Stimulated activated CD8-positive, alpha-beta memory T cell treated with anti-CD3 and anti-CD28 coated beads, Interleukin-7, amount 100 ng/mL, for 24 hours (primary cell): ENCODE results near the gene AARS1.
"Not testable (repeated sequence)": the region's sequence is repeated elsewhere in the genome, so short reads cannot be mapped to it uniquely, and the experiment has no call there.

Experiments
- DNase-seq: peaks from one replicate; pipeline ENCODE4 v3.0.0-alpha.2; 2020; ENCODE audit warnings: low read depth

The AARS1 gene

DNA sequence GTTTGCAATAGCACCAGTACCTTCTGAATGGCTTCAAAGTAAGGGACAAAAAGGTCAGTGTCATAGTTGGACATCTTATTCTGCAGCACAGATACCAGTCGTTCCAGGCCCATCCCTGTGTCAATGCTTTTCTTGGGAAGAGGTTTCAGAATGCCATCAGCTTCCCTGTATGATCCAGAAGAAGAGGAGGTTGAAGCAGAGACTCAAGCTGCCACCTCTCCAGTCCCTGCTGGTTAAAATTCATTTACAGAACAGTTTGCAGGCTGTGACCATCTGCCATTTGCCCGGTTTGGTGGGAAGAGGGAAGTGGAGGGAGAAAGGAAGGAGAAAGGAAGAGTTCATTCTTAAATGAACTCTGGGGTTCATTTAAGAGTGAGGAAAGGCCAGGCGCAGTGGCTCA is 19.1 kb downstream of the AARS1 start:
- DNase-seq = no peak

DNA sequence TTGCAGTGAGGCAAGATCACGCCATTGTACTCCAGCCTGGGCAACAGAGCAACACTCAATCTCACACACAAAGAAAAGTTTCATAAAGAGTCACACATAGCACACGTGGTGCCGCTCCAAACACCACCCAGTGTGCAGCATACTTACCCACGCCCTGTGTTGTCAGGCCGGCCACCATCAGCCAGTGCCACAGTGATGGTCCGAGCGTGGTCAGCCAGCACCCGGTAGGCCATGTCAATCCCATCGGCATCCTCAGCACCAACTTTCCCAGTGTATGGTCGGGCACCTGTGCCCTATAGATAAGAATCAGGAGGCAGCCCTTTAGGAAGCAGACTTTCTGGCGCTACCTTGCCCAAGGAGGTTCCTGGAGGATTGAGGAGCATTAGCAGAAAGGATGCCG is 19.8 kb downstream of the AARS1 start:
- no peak for DNase-seq

DNA sequence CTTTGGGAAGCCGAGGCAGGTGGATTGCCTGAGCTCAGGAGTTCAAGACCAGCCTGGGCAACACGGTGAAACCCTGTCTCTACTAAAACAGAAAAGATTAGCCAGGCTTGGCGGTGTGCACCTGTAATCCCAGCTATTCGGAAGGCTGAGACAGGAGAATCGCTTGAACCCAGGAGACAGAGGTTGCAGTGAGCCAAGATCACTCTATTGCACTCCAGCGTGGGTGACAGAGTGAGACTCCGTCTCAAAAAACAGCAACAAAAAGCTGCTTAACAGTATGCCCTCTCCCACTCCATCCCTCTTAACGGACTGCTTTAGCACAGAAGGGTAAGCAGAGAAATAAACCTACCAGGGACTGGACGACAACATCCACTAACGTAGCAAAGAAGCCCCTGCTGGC is 21.4 kb downstream of the AARS1 start:
- DNase-seq = not testable (repeated sequence)

GRCh38 chr16:70267516-70267915 is 21.8 kb downstream of the AARS1 start:
- no peak for DNase-seq

DNA sequence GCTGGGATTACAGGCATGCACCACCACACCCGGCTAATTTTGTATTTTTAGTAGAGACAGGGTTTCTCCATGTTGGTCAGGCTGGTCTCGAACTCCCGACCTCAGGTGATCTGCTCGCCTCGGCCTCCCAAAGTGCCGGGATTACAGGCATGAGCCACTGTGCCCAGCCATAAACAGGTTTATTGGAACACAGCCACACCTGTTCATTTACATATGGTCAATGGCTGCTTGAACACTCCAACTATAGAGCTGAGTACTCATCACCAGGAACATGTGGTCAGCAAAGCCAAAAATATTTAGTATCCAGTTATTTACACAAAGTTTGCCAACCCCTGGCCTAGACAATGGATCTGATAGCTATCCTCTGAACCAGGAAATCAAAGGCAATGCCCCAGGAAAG is 29.4 kb downstream of the AARS1 start:
- DNase-seq = not testable (repeated sequence)

DNA sequence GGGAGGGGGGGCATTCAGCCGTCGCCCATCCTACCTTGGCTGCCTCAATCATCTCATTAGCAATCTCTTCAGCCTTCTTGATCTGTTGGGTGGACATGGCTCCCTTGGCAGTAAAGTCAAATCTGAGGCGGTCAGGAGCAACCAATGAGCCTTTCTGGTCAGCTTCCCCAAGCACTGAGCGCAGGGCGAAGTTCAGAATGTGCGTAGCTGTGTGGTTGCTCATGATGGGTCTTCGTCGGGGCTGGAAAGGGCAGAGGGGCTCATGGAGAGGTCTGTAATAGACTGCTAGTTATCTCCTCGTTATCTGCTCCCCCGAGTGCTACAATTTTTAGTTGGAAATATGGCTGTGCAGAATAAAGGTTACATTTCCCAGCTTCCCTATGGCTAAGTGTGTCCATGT is 30.4 kb downstream of the AARS1 start:
- no peak for DNase-seq

- no peak for DNase-seq
Measured at GRCh38 chr16:70258065-70258464, 31.2 kb downstream of the AARS1 start.

- no peak for DNase-seq
Measured at GRCh38 chr16:70257391-70257790, 31.9 kb downstream of the AARS1 start.

DNA sequence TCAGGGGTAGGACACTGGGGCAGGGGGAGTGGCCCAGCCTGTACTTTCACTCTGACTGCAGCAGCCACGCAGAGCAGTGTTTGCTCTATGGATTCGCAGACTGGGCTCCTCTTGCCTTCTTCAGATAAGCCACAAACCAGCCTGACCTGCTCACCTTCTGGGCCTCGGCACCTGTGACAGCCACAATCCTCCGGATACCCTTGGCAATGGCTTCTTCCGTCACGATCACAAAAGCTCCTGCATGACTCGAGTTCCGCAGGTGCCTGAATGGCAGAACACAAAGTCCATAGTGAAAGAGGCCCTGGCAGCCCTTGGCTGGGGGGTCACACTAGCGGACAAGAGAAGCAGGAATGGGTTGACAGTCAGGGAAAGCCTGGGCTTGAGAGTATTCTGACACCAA is 33.7 kb downstream of the AARS1 start:
- DNase-seq = no peak

GRCh38 chr16:70254965-70255286 is 34.4 kb downstream of the AARS1 start:
- DNase-seq = no peak

DNA sequence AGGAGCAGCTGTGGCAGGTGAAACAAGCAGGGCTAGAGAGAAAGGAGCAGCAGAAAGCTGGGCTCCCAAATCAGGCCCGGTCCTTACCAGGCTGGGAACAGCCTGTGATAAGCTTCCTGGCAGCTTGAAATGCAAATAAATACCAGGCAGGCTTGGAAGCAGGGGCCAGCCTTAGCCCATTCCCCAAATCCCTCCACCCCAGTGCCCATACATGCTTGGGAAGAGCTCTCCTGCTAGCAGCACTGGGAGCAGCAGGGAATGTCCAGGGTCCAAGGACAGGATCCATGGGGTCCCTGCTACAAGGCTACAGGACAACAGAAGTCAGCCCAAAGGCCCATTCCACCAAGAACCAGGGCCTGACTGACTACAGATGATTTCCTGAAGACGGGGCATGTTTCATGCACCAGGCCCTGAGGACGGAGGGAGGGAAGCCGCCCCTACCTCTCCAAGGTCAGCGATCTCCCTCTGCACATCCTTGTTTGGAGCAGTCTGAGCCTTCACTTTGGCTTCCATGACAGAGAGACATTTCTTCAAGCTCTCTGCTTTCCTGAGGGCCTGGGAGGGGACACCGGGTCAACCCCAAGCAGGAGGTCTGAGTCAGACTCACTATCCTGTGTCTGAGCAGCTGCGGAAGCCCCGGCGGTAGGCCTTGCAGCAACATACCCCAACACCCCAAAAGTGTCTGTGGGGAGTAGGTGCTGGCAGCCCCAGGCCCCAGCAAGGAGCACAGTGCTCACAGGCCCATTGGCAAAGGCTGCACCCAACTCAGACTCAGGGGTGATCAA is 34.9 kb downstream of the AARS1 start:
- no peak for DNase-seq

DNA sequence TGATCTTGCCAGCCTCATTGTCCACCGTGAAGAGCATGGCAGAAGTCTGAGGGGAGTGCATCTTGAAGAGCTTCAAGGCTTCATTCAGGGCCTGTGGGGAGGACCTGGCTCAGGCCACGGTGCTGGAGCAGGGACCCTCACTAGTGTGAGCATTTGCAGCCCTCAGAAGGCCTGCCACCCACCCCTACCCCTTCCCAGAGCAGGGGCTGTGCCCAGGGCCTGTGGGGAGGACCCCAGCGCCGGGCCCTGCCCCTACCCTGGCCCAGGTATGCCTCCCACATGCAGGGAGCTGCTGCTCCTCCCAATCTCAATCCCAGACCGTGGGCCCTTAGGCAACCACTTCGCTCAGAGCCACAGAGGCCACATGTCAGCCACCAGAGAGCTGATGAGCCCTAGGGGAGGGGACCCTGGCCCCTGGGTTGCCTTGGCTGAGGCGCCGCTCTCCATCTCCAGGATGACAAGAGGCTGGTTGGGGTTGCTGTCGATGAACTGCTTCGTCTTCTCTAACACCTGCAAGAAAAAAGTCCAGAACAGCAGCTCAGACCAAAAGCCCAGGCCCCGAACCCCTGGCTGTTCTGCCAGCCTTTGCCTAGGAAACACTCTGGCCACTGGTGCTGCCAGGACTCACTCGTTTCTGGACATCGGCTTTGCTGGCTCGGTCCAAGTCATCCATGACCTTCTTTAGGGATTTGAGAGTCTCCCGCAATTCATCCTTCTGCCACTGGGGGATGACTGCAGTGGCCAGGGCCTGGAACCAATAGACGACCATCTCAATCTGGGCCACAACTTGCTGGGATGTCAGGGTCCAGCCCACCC is 35.8 kb downstream of the AARS1 start:
- no peak for DNase-seq

DNA sequence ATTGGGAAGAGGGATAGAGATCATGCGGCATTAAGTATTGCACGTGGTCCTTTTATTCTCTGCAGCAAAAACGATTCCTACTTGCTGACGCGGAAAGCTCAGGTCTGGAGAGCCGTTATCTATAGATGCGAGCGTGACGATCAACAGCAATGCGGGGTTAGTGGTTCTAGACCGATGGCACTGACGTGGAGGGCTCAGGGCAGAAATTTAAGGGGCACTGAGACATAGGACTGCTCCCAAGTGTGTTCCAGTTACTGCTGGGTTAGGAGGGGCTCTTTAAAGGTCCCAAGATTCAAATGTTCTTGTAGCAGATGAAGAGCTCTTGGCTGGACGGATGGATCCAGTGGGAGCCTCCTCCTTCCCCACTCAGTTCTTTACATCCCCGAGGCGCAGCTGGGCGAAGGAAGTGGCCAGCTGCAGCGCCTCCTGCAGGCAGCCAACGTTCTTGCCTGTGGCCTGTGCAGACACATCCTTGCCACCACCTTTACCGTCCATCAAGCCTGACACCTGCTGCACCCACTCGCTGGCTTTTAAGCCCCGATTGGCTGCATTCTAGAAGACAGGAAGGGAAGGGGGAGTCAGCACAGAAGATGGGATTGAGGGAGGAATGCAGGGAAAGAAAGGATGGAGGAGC is 36.8 kb downstream of the AARS1 start:
- no peak for DNase-seq

GRCh38 chr16:70251629-70252354 is 37.5 kb downstream of the AARS1 start, which contains the start of gene EXOSC6:
Gene EXOSC6, minus strand, starts transcription at chr16:70251940. Its CDS starts 40 bp downstream, at chr16:70251900.
- peak; percentile 81 for DNase-seq

DNA sequence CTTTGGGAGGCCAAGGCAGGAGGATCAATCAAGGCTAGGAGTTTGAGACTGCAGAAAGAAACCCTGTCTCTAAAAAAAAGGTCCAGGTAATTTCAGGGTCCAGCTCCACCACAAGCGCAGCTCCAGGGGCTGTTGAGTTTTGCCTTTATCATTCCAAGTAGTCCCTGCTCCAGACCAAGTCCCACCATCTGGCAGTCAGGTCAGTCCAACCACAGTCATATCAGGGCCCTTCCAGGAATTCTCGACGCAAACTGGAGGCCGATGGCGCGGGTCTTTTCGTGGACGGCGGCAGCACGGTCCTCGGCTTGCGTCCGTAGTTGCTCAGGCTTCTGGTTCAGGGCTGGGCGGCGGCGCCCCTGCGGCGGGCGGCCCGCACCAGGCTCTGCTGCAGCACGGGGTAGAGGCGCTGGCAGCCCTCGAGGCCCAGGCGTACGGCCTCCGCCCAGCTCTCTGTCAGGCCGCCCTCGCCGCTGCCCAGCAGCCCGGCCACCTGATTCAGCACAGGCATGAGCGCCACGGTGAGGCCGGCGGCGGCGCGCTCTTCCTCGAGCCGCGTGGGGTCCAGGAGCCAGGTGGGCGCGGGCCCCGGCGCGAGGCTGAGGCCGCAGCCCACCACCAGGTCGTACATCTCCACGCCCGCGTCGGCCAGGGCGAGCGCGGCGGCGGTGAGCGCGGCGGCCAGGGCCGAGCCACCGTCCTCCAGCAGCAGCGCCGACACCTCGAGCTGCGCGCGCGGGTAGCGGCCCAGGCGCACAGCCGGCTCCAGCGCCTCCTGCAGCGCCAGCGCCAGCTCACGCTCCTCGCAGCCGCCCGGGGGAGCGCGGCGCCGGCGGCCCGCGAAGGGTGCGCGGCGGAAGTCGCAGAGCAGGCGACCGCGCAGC is 38.3 kb downstream of the AARS1 start:
- DNase-seq = no peak

- DNase-seq = not testable (repeated sequence)
Measured at GRCh38 chr16:70249697-70250096, 39.6 kb downstream of the AARS1 start.

GRCh38 chr16:70238773-70239172 is 50.5 kb downstream of the AARS1 start:
- not testable (repeated sequence) for DNase-seq

DNA sequence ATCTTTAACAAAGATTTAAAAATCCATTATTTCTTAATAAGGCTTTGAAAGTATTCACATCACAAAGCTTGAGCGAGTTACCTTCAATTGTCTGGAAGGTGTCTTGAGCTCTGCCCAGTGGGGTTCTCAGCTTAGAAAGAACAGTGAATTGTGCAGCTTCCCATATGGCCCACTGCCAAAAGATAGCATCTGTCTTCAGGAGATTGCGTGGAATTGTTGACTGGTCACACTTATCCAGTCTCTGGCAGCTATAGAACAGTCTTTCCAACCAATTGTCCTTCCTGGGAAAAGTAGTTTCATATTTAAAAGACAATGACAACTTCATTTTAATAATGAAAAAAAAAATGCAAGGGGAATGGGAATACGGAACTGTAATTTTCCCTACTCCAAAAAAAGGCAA is 57.5 kb downstream of the AARS1 start:
- not testable (repeated sequence) for DNase-seq

DNA sequence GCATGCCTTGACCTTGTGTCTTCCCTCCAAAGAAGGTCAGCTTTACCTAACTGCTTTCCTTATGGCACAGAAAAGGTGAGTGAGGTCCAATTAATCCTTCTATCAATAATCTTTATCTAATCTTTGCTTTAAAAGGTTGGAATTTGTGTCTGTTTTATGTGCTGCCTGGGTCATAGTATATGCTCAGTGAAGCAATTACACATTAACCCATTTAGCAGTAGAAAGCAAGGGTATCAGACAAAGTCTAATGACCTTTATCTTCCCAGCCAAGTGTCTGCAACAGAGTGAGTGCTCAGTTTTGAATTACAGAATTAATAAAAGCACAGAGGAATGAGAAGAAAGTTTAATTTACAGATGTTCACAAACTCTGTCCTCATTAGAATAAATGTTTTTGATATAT is 63.3 kb downstream of the AARS1 start:
- not testable (repeated sequence) for DNase-seq

- DNase-seq = not testable (repeated sequence)
Measured at GRCh38 chr16:70225430-70225829, 63.9 kb downstream of the AARS1 start.

- not testable (repeated sequence) for DNase-seq
Measured at GRCh38 chr16:70224645-70225044, 64.7 kb downstream of the AARS1 start.
